GM23338 (cell line): Measurements from ENCODE around the gene CLDN6. TPM values are rescaled to one million over a fixed set of nuclear protein-coding genes. Genes with fewer than 3 reads are reported as not detected.

Experiments used
- EZH2 ChIP-seq: fragments of 200-600 bp; sonication (generic); IDR thresholded peaks from one replicate; pipeline ENCODE4 v1.8.0; 2017; ENCODE audit warnings: antibody characterized with exemption, mild to moderate bottlenecking, low read depth; ENCODE audit not compliant: unreplicated experiment
- EZH2phosphoT487 ChIP-seq: fragments of 200-600 bp; sonication (generic); IDR thresholded peaks from one replicate; pipeline ENCODE4 v1.8.1; 2018; ENCODE audit warnings: antibody characterized with exemption; ENCODE audit not compliant: unreplicated experiment
- ZNF114 ChIP-seq: fragments of 250-450 bp; sonication (Bioruptor Pico); IDR thresholded peaks from 2 replicates; pipeline ENCODE4 v1.5.0; 2020; ENCODE audit warnings: mild to moderate bottlenecking, moderate library complexity
- polyA plus RNA-seq: library from polyadenylated mRNA; unstranded; fragments of >200 nt; fragmentation: Nextera tagmentation; extraction: Ambion mirVana; gene quantifications from 2 replicates; pipeline ENCODE4 v1.2.1, GENCODE V29; 2016
- total RNA-seq: library from RNA; depleted of rRNA; stranded (reverse); fragments of >200 nt; shearing (Covaris generic); gene quantifications from 2 replicates; pipeline ENCODE4 v1.2.3, GENCODE V29; 2014
- TF ChIP-seq, protein P1 (sequence below): IDR thresholded peaks from one replicate; pipeline ENCODE4 v1.6.1; 2018; ENCODE audit warnings: antibody characterized with exemption; ENCODE audit not compliant: unreplicated experiment
- TF ChIP-seq, protein P2 (sequence below): fragments of 250-450 bp; sonication (Bioruptor Pico); IDR thresholded peaks from 2 replicates; pipeline ENCODE4 v1.5.0; 2020; ENCODE audit warnings: mild to moderate bottlenecking, moderate library complexity

The CLDN6 gene
- total and polyA plus RNA-seq, 2 experiments from 2014 or later, result 537 to 1,028 TPM

DNA sequence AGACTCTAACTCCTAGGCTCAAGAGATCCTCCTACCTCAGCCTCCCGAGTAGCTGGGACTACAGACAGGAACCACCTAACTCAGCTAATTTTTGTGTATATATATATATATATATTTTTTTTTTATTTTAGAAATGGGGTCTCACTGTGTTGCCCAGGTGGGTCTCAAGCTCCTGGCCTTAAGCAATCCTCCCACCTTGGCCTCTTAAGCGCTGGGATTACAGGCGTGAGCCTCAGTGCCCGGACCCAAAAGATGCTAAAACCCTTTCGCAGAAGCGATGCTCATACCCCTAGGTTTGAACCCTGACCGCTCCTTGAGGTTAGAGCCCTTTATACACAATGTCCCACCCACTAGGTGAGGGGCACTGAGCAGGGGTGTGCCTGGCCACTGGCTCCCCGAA, 7.5 kb downstream of the CLDN6 start (continued):
- TF ChIP-seq, protein P1, sequence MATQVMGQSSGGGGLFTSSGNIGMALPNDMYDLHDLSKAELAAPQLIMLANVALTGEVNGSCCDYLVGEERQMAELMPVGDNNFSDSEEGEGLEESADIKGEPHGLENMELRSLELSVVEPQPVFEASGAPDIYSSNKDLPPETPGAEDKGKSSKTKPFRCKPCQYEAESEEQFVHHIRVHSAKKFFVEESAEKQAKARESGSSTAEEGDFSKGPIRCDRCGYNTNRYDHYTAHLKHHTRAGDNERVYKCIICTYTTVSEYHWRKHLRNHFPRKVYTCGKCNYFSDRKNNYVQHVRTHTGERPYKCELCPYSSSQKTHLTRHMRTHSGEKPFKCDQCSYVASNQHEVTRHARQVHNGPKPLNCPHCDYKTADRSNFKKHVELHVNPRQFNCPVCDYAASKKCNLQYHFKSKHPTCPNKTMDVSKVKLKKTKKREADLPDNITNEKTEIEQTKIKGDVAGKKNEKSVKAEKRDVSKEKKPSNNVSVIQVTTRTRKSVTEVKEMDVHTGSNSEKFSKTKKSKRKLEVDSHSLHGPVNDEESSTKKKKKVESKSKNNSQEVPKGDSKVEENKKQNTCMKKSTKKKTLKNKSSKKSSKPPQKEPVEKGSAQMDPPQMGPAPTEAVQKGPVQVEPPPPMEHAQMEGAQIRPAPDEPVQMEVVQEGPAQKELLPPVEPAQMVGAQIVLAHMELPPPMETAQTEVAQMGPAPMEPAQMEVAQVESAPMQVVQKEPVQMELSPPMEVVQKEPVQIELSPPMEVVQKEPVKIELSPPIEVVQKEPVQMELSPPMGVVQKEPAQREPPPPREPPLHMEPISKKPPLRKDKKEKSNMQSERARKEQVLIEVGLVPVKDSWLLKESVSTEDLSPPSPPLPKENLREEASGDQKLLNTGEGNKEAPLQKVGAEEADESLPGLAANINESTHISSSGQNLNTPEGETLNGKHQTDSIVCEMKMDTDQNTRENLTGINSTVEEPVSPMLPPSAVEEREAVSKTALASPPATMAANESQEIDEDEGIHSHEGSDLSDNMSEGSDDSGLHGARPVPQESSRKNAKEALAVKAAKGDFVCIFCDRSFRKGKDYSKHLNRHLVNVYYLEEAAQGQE, result no peak
- TF ChIP-seq, protein P2, sequence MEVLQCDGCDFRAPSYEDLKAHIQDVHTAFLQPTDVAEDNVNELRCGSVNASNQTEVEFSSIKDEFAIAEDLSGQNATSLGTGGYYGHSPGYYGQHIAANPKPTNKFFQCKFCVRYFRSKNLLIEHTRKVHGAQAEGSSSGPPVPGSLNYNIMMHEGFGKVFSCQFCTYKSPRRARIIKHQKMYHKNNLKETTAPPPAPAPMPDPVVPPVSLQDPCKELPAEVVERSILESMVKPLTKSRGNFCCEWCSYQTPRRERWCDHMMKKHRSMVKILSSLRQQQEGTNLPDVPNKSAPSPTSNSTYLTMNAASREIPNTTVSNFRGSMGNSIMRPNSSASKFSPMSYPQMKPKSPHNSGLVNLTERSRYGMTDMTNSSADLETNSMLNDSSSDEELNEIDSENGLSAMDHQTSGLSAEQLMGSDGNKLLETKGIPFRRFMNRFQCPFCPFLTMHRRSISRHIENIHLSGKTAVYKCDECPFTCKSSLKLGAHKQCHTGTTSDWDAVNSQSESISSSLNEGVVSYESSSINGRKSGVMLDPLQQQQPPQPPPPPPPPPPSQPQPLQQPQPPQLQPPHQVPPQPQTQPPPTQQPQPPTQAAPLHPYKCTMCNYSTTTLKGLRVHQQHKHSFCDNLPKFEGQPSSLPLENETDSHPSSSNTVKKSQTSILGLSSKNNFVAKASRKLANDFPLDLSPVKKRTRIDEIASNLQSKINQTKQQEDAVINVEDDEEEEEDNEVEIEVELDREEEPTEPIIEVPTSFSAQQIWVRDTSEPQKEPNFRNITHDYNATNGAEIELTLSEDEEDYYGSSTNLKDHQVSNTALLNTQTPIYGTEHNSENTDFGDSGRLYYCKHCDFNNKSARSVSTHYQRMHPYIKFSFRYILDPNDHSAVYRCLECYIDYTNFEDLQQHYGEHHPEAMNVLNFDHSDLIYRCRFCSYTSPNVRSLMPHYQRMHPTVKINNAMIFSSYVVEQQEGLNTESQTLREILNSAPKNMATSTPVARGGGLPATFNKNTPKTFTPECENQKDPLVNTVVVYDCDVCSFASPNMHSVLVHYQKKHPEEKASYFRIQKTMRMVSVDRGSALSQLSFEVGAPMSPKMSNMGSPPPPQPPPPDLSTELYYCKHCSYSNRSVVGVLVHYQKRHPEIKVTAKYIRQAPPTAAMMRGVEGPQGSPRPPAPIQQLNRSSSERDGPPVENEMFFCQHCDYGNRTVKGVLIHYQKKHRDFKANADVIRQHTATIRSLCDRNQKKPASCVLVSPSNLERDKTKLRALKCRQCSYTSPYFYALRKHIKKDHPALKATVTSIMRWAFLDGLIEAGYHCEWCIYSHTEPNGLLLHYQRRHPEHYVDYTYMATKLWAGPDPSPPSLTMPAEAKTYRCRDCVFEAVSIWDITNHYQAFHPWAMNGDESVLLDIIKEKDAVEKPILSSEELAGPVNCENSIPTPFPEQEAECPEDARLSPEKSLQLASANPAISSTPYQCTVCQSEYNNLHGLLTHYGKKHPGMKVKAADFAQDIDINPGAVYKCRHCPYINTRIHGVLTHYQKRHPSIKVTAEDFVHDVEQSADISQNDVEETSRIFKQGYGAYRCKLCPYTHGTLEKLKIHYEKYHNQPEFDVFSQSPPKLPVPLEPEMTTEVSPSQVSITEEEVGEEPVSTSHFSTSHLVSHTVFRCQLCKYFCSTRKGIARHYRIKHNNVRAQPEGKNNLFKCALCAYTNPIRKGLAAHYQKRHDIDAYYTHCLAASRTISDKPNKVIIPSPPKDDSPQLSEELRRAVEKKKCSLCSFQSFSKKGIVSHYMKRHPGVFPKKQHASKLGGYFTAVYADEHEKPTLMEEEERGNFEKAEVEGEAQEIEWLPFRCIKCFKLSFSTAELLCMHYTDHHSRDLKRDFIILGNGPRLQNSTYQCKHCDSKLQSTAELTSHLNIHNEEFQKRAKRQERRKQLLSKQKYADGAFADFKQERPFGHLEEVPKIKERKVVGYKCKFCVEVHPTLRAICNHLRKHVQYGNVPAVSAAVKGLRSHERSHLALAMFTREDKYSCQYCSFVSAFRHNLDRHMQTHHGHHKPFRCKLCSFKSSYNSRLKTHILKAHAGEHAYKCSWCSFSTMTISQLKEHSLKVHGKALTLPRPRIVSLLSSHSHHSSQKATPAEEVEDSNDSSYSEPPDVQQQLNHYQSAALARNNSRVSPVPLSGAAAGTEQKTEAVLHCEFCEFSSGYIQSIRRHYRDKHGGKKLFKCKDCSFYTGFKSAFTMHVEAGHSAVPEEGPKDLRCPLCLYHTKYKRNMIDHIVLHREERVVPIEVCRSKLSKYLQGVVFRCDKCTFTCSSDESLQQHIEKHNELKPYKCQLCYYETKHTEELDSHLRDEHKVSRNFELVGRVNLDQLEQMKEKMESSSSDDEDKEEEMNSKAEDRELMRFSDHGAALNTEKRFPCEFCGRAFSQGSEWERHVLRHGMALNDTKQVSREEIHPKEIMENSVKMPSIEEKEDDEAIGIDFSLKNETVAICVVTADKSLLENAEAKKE (CRISPR knock-in tag), result no peak
- no peak for TF ChIP-seq EZH2phosphoT487
- no peak for TF ChIP-seq ZNF114 (CRISPR knock-in tag)
- no peak for TF ChIP-seq EZH2
